Ishikawa (cell line): ENCODE data around the gene SLC30A4.
A peak's percentile ranks its signal among the peaks of the same experiment; 100 is the strongest.

ENCODE experiments used
- EGR1 ChIP-seq: IDR thresholded peaks from 2 replicates; pipeline ENCODE4 v1.6.1; 2012
- EP300 ChIP-seq: IDR thresholded peaks from 2 replicates; pipeline ENCODE4 v1.6.1; 2012; ENCODE audit warnings: borderline replicate concordance
- FOXM1 ChIP-seq: IDR thresholded peaks from 2 replicates; pipeline ENCODE4 v1.6.1; 2012; ENCODE audit warnings: low read depth, borderline replicate concordance
- MAX ChIP-seq: IDR thresholded peaks from 2 replicates; pipeline ENCODE4 v1.6.1; 2012
- RAD21 ChIP-seq: IDR thresholded peaks from 2 replicates; pipeline ENCODE4 v1.6.1; 2012; ENCODE audit warnings: low read depth
- REST ChIP-seq: IDR thresholded peaks from 2 replicates; pipeline ENCODE4 v1.6.1; 2012; ENCODE audit warnings: low read depth, mild to moderate bottlenecking
- TEAD4 ChIP-seq: IDR thresholded peaks from 2 replicates; pipeline ENCODE4 v1.6.1; 2012
- YY1 ChIP-seq: IDR thresholded peaks from 2 replicates; pipeline ENCODE4 v1.6.1; 2012; ENCODE audit warnings: low read depth
- ZBTB7A ChIP-seq: IDR thresholded peaks from 2 replicates; pipeline ENCODE4 v1.6.1; 2012; ENCODE audit warnings: low read depth

The SLC30A4 gene

GRCh38 chr15:45429941-45430792, 92.4 kb downstream of the SLC30A4 start:
- TF ChIP-seq YY1 (no peak), RAD21 (peak; percentile 66), TEAD4 (no peak), EP300 (no peak), MAX (no peak; the same call in 1 of the 2 replicates), FOXM1 (no peak), ZBTB7A (peak; percentile 61; the same call in 1 of the 2 replicates), REST (no peak), EGR1 (no peak)
